Fibroblast of lung (primary cell): ENCODE data around the gene DNAI2.

Experiments
- EZH2 ChIP-seq: IDR thresholded peaks from 2 replicates; pipeline ENCODE4 v1.5.1; 2012; ENCODE audit warnings: low read length, control low read depth, mild to moderate bottlenecking; ENCODE audit errors: missing control alignments
- TF ChIP-seq, protein P1 (sequence below), 2 donors: IDR thresholded peaks in 1 of 2; conservative IDR thresholded peaks in 1 of 2; 1 replicate in 1 of 2; 2 replicates in 1 of 2; pipeline ENCODE4 v1.5.1; 2011 to 2012; ENCODE audit warnings: low read length in 2 of 2, control low read depth in 1 of 2, inconsistent platforms in 1 of 2, low read depth in 1 of 2, mild to moderate bottlenecking in 1 of 2

DNA sequence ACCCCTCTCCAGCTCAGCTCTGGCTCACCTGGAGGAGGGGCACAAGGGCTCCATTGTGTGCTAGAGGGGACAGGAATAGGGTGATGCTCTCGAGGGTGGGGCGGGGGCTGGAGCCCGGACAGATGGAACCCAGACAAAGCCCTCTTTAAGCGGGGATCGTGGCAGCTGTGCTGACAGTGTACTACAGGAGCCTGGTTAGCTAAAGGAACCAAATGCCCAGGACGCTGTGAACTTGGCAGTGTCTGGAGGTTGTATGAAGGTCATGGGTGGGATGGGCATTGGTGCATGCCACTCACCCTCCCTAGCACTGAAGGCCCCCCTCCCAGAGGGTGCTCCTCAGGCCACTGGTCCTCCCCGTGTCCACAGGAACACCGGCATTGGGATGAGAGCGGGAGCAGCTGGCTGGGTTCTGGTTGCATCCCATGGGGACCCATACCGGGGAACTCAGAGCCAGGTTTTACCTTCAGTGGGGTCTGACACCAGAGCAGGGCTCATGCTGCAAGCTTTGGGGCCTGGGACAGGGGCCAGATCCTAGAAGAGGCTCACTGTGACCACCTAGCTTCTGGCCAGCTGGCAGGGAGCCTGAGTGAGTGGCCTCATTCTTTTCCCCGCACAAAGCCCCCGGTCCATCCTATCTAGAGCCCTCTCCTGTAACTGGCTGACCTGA, 63.9 kb downstream of the DNAI2 start:
- TF ChIP-seq, protein P1, sequence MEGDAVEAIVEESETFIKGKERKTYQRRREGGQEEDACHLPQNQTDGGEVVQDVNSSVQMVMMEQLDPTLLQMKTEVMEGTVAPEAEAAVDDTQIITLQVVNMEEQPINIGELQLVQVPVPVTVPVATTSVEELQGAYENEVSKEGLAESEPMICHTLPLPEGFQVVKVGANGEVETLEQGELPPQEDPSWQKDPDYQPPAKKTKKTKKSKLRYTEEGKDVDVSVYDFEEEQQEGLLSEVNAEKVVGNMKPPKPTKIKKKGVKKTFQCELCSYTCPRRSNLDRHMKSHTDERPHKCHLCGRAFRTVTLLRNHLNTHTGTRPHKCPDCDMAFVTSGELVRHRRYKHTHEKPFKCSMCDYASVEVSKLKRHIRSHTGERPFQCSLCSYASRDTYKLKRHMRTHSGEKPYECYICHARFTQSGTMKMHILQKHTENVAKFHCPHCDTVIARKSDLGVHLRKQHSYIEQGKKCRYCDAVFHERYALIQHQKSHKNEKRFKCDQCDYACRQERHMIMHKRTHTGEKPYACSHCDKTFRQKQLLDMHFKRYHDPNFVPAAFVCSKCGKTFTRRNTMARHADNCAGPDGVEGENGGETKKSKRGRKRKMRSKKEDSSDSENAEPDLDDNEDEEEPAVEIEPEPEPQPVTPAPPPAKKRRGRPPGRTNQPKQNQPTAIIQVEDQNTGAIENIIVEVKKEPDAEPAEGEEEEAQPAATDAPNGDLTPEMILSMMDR (conservative IDR thresholded peaks at IDR 0.05 in 1 of 2, IDR thresholded peaks at IDR 0.05 in 1 of 2; ENCODE audit: low read depth in 1 of 2, low read length in 2 of 2): no peak
- TF ChIP-seq EZH2: no peak
